Duodenal mucosa (tissue), 2 donors: ENCODE data around the gene DAPK2.

Experiments used
- H3K27ac ChIP-seq: one replicate; pipeline ENCODE4 v1.7.0; 2013; ENCODE audit warnings: low read depth, low read length
- H3K27me3 ChIP-seq, 2 donors: one replicate each; pipeline ENCODE4 v1.7.0; 2013; ENCODE audit warnings: low read length in 2 of 2, control low read depth in 1 of 2; ENCODE audit not compliant: insufficient read depth in 2 of 2, control insufficient read depth in 1 of 2
- H3K36me3 ChIP-seq, 2 donors: one replicate each; pipeline ENCODE4 v1.7.0; 2013; ENCODE audit warnings: low read length in 2 of 2, control low read depth in 1 of 2; ENCODE audit not compliant: insufficient read depth in 2 of 2, control insufficient read depth in 1 of 2
- H3K4me1 ChIP-seq, 2 donors: one replicate each; pipeline ENCODE4 v1.7.0; 2013; ENCODE audit warnings: low read length in 2 of 2, control low read depth in 1 of 2; ENCODE audit not compliant: insufficient read depth in 2 of 2, control insufficient read depth in 1 of 2
- H3K4me3 ChIP-seq, 2 donors: one replicate each; pipeline ENCODE4 v1.7.0; 2013; ENCODE audit warnings: low read length in 2 of 2, low read depth in 1 of 2
- H3K9ac ChIP-seq, 2 donors: one replicate each; pipeline ENCODE4 v1.7.0; 2013; ENCODE audit warnings: low read length in 2 of 2, low read depth in 1 of 2
- H3K9me3 ChIP-seq, 2 donors: one replicate each; pipeline ENCODE4 v1.7.0; 2013; ENCODE audit warnings: low read length in 2 of 2, control low read depth in 1 of 2; ENCODE audit not compliant: control insufficient read depth in 1 of 2

DAPK2 gene

DNA sequence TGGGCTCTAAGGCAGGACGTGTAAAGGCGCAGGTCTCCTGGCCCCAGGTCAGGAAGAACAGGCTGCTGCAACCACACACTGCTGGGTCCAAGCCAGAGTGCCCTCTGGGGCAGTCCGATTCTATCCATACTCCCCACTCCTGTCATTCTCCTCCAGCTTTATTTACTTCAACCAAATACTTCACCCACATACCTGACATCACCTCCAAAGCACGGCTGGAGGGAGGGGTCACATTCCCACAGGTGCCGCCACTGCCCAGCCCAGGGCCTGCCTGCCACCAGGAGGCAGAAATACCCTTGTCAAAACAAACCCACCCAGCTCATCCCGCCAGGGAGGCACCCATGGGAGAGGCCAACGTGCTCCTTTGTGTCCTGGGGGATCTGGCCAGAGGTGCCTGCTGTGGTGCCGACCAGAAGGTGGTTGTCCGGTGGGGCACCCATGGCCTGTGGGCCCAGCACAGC is 100.4 kb downstream of the DAPK2 start:
- H3K9me3 ChIP-seq = no peaks in the 10 kb centered on the region
- peaks cover 10 to 16% of the 10 kb centered on the region in 2 donors for H3K4me1 ChIP-seq
- H3K27ac ChIP-seq = no peak overlapping the region
- H3K27me3 ChIP-seq = no peaks in the 10 kb centered on the region
- no peak overlapping the region for H3K4me3 ChIP-seq
- no peaks in the 10 kb centered on the region for H3K36me3 ChIP-seq
- H3K9ac ChIP-seq = no peak overlapping the region

DNA sequence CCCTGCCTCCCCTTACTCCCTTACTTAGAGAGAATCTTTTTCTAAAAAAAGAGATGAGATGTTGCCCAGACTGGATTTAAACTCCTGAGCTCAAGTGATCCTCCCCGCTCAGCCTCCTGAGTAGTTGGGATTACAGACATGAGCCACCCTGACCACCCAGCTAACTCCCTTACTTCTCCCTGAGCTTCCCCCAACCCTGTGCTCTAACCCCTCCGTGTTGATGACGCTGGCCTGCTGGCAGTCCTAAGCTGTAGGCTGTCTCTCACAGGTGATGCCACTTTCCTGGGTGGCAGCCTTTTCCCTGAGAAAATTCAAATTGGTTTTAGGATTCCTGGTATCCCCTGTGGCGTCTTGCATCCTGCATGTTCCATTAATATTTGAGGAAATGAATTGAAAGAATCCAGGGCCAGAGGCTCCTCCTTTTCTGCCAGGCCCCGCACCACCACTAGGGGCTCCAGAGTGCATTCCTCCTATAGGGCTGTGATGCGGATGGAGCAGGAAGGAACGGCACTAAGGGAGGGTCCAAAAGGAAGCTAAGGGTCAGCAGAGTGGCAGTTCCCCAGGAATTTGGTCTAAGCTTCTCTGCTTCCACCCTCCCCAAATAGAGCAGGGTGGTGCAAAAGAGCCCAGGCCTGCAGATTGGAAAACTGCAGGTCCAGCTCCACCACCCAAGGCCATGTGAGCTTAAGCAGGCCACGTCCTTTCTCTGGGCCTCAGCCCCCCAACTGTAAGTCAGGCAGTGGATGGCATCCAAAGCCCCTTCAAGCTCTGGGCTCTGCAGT is 101.1 kb downstream of the DAPK2 start:
- H3K27me3 ChIP-seq = no peaks in the 10 kb centered on the region
- H3K9ac ChIP-seq = no peak overlapping the region
- no peaks in the 10 kb centered on the region for H3K36me3 ChIP-seq
- no peaks in the 10 kb centered on the region for H3K9me3 ChIP-seq
- no peak overlapping the region for H3K27ac ChIP-seq
- peak overlapping the region in 1 of 2 donors; percentile 7 for H3K4me3 ChIP-seq
- H3K4me1 ChIP-seq = peaks cover 10 to 17% of the 10 kb centered on the region in 2 donors

DNA sequence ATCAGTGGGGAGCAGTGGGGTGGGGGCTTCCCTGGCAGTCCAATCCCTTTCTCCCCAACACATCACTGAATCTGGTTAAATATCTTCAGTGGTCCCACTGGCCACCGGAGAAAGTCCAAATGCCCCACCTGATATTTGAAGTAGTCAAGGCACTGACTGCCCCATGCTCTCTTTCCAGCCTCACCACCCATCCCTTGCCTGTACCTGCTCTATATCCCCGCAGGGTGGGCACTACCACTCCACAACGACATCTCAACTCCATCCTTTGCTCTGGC is 101.7 kb downstream of the DAPK2 start:
- Histone ChIP-seq H3K4me1 (peaks cover 16 to 17% of the 10 kb centered on the region in 2 donors), H3K27me3 (no peaks in the 10 kb centered on the region), H3K4me3 (no peak overlapping the region), H3K27ac (no peak overlapping the region), H3K9ac (no peak overlapping the region), H3K9me3 (no peaks in the 10 kb centered on the region), H3K36me3 (no peaks in the 10 kb centered on the region)

DNA sequence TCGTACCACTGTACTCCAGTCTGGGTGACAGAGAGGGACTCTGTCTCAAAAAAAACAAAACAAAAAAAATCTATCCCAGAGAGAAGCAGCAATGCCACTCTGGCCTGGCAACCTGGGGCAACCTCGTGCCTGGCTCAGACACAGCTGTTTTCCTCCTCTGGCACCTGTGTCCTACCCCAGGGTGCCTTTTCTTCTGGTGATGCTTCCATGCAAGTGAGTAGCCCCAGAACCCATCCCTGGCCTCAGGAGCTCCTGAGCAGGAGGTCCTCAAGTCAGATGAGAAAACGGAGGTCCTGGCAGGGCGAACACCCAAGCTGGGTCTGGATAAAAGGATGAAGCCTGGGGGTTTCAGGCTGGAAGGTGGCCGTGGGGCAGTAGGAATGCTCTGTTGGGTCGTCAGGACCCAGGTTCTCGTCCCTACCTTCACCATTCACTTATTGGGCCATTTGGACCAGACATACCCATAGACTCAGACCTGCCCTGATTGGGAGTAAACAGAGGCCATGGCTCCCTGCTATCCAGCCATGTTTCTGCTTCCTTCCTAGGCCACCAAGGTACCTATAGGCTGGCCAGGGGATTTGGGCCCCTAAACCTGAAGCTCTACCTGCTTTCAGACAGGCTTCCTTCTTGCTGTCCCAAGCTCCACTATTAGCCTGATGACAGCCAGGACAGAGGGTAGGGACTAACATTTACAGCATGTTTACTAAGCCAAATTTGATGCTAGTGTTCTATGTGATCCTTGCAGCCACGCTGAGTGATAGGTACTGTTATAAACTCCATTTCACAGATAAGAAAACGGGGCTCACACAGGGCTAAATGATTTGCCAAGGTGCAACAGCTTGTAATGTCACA is 102.2 kb downstream of the DAPK2 start:
- Histone ChIP-seq H3K4me1 (peaks cover 17 to 22% of the 10 kb centered on the region in 2 donors), H3K27me3 (no peaks in the 10 kb centered on the region), H3K9me3 (no peaks in the 10 kb centered on the region), H3K4me3 (no peak overlapping the region), H3K27ac (no peak overlapping the region), H3K9ac (no peak overlapping the region), H3K36me3 (no peaks in the 10 kb centered on the region)

DNA sequence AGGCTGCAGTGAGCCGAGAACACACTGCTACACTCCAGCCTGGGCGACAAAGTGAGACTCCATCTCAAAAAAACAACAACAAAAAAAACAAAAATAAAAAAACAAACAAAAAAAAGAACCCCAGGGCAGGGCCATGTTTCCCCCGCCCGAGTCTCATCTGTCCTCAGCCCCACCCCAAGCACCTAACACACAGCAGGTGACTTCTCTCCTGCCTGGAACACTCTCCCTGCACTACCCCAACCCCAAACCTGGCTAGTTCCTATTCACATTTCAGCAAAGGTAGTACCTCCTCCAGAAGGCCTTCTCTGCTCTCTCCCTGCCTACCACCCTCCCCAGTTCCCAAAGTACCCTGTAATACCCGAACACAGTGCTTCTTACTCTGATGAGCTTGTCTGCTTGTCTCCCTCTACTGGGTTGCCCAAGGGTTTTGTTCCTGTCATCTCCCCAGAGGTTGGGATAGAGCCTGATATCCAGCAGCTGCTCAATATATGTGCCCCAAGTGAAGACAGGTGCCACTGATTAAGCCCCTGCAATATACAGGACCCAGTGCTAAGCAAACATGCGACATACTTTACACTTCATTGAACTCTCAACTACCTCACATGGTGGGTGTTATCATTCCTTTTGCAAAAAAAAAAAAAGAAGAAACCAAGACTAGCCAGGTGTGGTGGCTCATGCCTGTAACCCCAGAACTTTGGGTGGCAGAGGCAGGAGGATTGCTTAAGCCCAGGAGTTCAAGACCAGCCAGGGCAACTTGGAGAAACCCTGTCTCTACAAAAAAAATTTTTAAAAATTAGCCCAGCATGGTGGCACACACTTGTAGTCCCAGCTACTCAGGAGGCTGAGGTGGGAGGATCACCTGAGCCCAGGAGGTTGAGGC is 103.6 kb downstream of the DAPK2 start:
- H3K27ac ChIP-seq = no peak overlapping the region
- no peaks in the 10 kb centered on the region for H3K9me3 ChIP-seq
- H3K36me3 ChIP-seq = peaks cover 0 to 7% of the 10 kb centered on the region in 2 donors
- no peaks in the 10 kb centered on the region for H3K27me3 ChIP-seq
- no peak overlapping the region for H3K9ac ChIP-seq
- no peak overlapping the region for H3K4me3 ChIP-seq
- H3K4me1 ChIP-seq = peaks cover 25 to 30% of the 10 kb centered on the region in 2 donors

DNA sequence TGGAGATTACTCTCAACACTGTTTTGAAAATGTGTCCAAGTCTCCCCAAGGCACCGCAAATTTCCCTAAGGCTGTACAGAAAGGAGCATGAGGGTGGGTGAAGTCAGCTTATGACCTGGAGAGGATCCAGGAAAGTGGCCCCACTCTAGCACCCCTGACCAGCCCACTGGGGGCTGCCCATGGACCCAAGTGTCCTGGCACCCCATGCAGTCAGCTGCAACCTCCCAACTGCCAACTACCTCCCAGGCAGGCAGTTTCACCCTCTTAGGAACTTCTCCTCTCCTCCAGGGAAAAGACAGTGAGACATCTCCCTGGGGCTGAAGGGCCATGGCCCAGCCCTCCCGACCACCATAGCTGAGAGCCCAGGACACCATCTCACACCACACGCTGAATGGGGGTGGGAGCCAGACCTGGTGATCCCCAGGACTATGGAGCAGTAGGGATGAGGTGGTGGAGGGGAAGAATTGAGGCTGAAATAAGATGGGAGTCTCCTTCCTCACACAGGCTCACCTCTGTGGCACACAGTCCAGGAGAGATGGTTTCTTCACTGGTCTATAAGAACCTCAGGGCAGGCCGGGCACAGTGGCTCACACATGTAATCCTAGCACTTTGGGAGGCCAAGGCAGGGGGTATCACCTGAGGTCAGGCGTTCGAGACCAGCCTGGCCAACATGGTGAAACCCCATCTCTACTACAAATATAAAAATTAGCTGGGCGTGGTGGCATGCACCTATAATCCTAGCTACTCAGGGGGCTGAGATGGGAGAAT is 104.4 kb downstream of the DAPK2 start:
- no peak overlapping the region for H3K27ac ChIP-seq

DNA sequence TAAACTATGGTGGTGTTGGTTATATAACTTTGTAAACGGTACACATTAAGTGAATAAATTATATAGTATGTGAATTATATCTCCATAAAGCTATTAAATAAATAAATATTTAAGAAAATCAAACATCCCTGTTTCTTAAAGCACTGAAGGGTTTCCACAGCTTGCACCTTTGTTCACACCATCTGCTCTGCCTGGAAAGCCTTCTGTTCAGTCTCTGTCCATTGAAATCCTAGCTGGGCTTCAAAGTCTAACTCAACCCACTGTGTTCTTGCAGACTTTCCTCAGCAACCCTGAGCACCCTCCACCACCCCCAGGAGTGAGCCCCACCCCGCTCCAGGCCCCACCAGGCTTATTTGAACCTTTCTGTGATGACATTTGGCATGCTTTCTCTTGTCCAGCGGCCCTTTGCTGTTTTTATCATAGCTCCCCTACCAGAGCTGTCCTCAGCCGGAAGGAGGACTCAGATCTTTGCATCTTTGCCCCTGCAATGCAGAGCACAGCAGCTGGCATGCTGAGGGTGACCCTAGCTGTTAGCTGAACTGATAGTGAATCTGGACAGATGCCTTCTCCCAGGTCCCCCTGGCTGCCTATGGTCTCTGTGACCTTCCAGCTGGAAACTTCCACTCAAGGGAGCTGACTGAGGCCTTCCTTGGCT is 105.2 kb downstream of the DAPK2 start:
- Histone ChIP-seq H3K9ac (no peak overlapping the region), H3K9me3 (no peaks in the 10 kb centered on the region), H3K4me3 (no peak overlapping the region), H3K4me1 (peaks cover 29 to 30% of the 10 kb centered on the region in 2 donors), H3K27me3 (no peaks in the 10 kb centered on the region), H3K27ac (no peak overlapping the region), H3K36me3 (peaks cover 0 to 7% of the 10 kb centered on the region in 2 donors)

More for the DNA sequence above, 104.4 kb downstream of the DAPK2 start:
- Histone ChIP-seq H3K36me3 (peaks cover 0 to 7% of the 10 kb centered on the region in 2 donors), H3K27me3 (no peaks in the 10 kb centered on the region), H3K9me3 (no peaks in the 10 kb centered on the region), H3K4me3 (no peak overlapping the region), H3K9ac (no peak overlapping the region), H3K4me1 (peaks cover 29 to 30% of the 10 kb centered on the region in 2 donors)

DNA sequence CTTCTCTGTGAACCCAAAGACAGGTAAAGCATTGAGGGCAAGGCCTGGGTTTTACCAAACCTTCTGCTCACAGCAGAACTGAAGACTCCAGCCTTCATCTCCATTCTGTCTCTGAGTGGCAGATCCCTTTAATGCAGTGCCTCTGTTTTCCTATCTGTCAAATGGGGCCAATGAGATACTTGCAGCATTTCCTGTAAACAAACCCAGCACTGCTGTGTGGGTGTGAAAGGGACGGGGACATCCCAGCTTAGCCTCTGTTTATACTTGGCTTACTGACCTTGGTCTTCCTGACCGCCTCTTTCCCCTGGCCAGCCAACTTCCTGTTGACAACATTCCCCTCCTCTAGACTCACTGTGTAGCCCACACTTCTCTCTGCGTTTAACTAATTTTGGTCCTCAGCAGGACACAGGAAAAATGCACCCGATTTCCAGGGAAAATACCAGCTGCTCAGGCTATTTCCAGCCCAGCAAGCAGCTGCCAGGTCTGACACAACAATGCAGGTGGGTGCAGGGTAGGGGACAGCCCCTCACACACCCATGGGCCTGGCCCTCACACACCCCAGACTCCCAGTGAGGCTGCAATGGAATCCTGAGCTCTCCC is 106.7 kb downstream of the DAPK2 start:
- H3K36me3 ChIP-seq = peaks cover 0 to 7% of the 10 kb centered on the region in 2 donors
- H3K27me3 ChIP-seq = no peaks in the 10 kb centered on the region

More for the DNA sequence above, 106.7 kb downstream of the DAPK2 start:
- Histone ChIP-seq H3K9ac (peak overlapping the region in 1 of 2 donors; percentile 3), H3K27ac (peak overlapping the region; percentile 47), H3K4me1 (peaks cover 20 to 25% of the 10 kb centered on the region in 2 donors), H3K4me3 (no peak overlapping the region), H3K9me3 (no peaks in the 10 kb centered on the region)
